Prostate gland (tissue), 2 donors: Measurements from ENCODE around the gene TNK2. TPM values are rescaled to one million over a fixed set of nuclear protein-coding genes. Genes with fewer than 3 reads are reported as not detected.
"Not testable (repeated sequence)": the region's sequence is repeated elsewhere in the genome, so short reads cannot be mapped to it uniquely, and the experiment has no call there.

Source experiments
- DNase-seq: peaks from one replicate; pipeline ENCODE4 v3.0.0-alpha.2; 2019; ENCODE audit warnings: low spot score
- H3K27ac ChIP-seq, 2 donors: fragments of 200-600 bp; sonication (generic); 2 replicates each; pipeline ENCODE4 v1.5.1; 2017 to 2019
- H3K27me3 ChIP-seq: fragments of 200-600 bp; sonication (generic); replicated peaks from 2 replicates; pipeline ENCODE4 v1.5.1; 2019; ENCODE audit not compliant: insufficient read depth
- H3K36me3 ChIP-seq, 2 donors: fragments of 200-600 bp; sonication (generic); 1 replicate in 1 of 2; 2 replicates in 1 of 2; pipeline versions ENCODE4 v1.5.1 to v1.8.1; 2017 to 2019
- H3K4me1 ChIP-seq: fragments of 200-600 bp; sonication (generic); replicated peaks from 2 replicates; pipeline ENCODE4 v1.5.1; 2019
- H3K4me3 ChIP-seq, 2 donors: fragments of 200-600 bp; sonication (generic); 2 replicates each; pipeline ENCODE4 v1.5.1; 2017 to 2019
- H3K9me3 ChIP-seq: fragments of 200-600 bp; sonication (generic); 2 replicates; pipeline ENCODE4 v1.5.1; 2017
- POLR2A ChIP-seq: fragments of 450-650 bp; IDR thresholded peaks from one replicate; pipeline ENCODE4 v1.6.1; 2016; ENCODE audit warnings: antibody characterized with exemption, mild to moderate bottlenecking
- POLR2AphosphoS5 ChIP-seq: sonication (generic); formaldehyde crosslinking; IDR thresholded peaks from one replicate; pipeline ENCODE4 v1.6.1; 2017; ENCODE audit warnings: antibody characterized with exemption
- WGBS: methylation state at CpG from one replicate; pipeline ENCODE4 v1.1.5; 2018; 5-methylcytosine and 5-hydroxymethylcytosine counted together
- intact Hi-C: fragments of 100-400 bp; cut with DNase I; formaldehyde crosslinking; loops from one replicate; pipeline ENCODE4 v1.14.2; 2022
- total RNA-seq, 2 donors: library from RNA; depleted of rRNA; stranded (reverse); fragments of >200 nt; gene quantifications; one replicate each; pipeline ENCODE4 v1.1.0, GENCODE V29; 2016
- TF ChIP-seq, protein P1 (sequence below), 4 experiments: fragments of 200-600 bp in 2 of 4; fragments of 450-650 bp in 2 of 4; sonication (generic) in 2 of 4; IDR thresholded peaks; 1 replicate in 3 of 4; 2 replicates in 1 of 4; pipeline ENCODE4 v1.5.1; 2016 to 2019; ENCODE audit warnings: antibody characterized with exemption in 4 of 4, mild to moderate bottlenecking in 2 of 4, moderate library complexity in 2 of 4

The TNK2 gene
- total RNA-seq, 2 donors from 2014 or later: 34.9 to 100 TPM

GRCh38 chr3:195867631-195868335 lies 40.6 kb downstream of the TNK2 start:
- H3K4me3 ChIP-seq: no peak overlapping the region
- H3K27me3 ChIP-seq: no peaks in the 10 kb centered on the region
- H3K9me3 ChIP-seq: no peaks in the 10 kb centered on the region
- TF ChIP-seq POLR2A (no peak), POLR2AphosphoS5 (no peak)
- TF ChIP-seq, protein P1, sequence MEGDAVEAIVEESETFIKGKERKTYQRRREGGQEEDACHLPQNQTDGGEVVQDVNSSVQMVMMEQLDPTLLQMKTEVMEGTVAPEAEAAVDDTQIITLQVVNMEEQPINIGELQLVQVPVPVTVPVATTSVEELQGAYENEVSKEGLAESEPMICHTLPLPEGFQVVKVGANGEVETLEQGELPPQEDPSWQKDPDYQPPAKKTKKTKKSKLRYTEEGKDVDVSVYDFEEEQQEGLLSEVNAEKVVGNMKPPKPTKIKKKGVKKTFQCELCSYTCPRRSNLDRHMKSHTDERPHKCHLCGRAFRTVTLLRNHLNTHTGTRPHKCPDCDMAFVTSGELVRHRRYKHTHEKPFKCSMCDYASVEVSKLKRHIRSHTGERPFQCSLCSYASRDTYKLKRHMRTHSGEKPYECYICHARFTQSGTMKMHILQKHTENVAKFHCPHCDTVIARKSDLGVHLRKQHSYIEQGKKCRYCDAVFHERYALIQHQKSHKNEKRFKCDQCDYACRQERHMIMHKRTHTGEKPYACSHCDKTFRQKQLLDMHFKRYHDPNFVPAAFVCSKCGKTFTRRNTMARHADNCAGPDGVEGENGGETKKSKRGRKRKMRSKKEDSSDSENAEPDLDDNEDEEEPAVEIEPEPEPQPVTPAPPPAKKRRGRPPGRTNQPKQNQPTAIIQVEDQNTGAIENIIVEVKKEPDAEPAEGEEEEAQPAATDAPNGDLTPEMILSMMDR (IDR thresholded peaks at IDR 0.05): no peak
- WGBS: 87% methylated on average over 34 of the region's 40 CpGs
- peaks cover 0 to 9% of the 10 kb centered on the region in 2 donors for H3K36me3 ChIP-seq
- intact Hi-C loops: no loop called here
- no peak for DNase-seq
- H3K4me1 ChIP-seq: no peaks in the 10 kb centered on the region
- H3K27ac ChIP-seq: no peak overlapping the region

GRCh38 chr3:195866686-195867511 lies 41.5 kb downstream of the TNK2 start:
- Histone ChIP-seq H3K4me3 (no peak overlapping the region), H3K27ac (no peak overlapping the region), H3K27me3 (no peaks in the 10 kb centered on the region), H3K36me3 (peaks cover 0 to 9% of the 10 kb centered on the region in 2 donors), H3K4me1 (no peaks in the 10 kb centered on the region), H3K9me3 (no peaks in the 10 kb centered on the region)
- no peak for TF ChIP-seq POLR2A
- TF ChIP-seq POLR2AphosphoS5: no peak
- TF ChIP-seq, protein P1 (IDR thresholded peaks at IDR 0.05): no peak
- no peak for DNase-seq
- intact Hi-C loops: no loop called here
- WGBS: 92% methylated on average over 29 of the region's 30 CpGs

- intact Hi-C loops: no loop called here
- Histone ChIP-seq H3K9me3 (no peaks in the 10 kb centered on the region), H3K36me3 (peaks cover 0 to 9% of the 10 kb centered on the region in 2 donors), H3K4me1 (no peaks in the 10 kb centered on the region), H3K4me3 (no peak overlapping the region), H3K27me3 (no peaks in the 10 kb centered on the region), H3K27ac (no peak overlapping the region)
- TF ChIP-seq POLR2AphosphoS5 (no peak), POLR2A (no peak)
- TF ChIP-seq, protein P1 (IDR thresholded peaks at IDR 0.05): no peak
- WGBS: 89% methylated on average over 15 of the region's 15 CpGs
- DNase-seq: no peak
Measured at GRCh38 chr3:195865752-195866151, 42.6 kb downstream of the TNK2 start.

DNA sequence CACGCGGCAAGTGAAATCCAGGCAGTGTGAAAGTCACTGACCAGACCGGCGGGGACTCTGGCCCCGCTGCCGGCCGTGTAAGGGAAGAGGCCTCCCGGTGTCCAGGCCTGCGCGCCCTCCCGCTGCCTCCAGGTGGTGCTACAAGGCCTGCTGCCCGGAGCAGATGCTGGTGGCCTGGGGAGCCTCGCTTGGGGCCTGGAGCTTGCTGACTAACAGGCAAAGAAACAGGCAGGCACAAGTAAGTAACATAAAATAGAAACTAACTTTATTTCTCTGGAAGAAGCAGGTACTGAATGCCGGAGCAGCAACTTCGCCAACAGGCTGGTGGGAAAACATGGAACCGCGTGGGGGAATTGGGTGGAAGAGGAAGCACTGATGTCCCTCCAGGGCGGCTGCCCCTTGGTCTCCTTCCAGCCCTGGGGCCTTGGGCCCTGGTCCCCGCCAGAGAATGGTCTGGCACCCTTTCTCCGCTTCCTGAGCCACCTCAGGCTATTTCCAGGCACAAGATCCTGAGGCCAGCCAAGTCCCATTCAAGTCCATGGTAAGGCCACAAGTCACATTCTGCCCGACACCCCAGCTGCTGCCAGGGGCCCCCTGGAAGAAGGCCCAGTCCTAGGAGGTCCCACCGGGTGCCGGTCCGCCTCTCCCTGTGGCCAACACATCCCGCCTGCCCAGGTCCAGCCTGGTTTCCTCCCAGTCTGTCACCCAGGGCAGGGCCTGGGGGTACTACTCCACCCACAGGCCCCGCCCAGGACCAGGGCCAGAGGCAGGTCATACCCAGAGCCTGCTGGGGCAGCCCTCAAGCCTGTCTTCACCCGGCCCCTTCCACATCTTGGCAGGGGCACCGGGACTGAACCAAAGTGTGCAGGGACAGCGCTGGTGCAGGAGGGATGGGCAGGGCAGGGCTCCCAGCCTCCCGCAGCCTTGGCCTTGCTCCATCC lies 45.0 kb downstream of the TNK2 start:
- TF ChIP-seq, protein P1 (IDR thresholded peaks at IDR 0.05): peak; percentile 60 to 93 (median 84)
- TF ChIP-seq POLR2A (no peak), POLR2AphosphoS5 (peak; percentile 56)
- 37% methylated on average over 30 of the region's 30 CpGs for WGBS
- peaks cover 2% of the 10 kb centered on the region for H3K4me1 ChIP-seq
- no peaks in the 10 kb centered on the region for H3K27me3 ChIP-seq
- no peaks in the 10 kb centered on the region for H3K9me3 ChIP-seq
- peak overlapping the region; percentile 16 to 48 for H3K27ac ChIP-seq
- H3K4me3 ChIP-seq: no peak overlapping the region
- peak; percentile 79 for DNase-seq
- H3K36me3 ChIP-seq: peaks cover 0 to 8% of the 10 kb centered on the region in 2 donors
- intact Hi-C loops: loop anchor here (1.0 to 5.0 kb wide), 2 partner anchors 31 to 49 kb away; no protein-coding TSS in a partner anchor

DNA sequence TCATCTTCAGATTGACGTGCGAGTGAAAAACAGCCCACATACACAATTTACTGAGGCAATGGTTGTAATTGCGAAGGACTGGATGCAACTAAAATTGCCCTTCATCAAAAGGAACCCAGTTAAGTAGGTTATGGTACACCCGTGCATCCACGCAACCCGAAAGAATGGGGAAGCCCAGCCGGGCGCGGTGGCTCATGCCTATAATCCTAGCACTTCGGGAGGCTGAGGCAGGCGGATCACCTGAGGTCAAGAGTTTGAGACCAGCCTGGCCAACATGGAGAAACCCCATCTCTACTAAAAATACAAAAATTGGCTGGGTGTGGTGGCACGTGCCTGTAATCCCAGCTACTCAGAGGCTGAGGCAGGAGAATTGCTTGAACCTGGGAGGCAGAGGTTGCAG lies 46.0 kb downstream of the TNK2 start:
- 90% methylated on average over 12 of the region's 12 CpGs for WGBS
- H3K9me3 ChIP-seq, H3K4me1 ChIP-seq, H3K36me3 ChIP-seq, H3K27me3 ChIP-seq, DNase-seq, H3K4me3 ChIP-seq, H3K27ac ChIP-seq: not testable (repeated sequence)
- intact Hi-C loops: loop anchor here (5.0 kb wide), 1 partner anchor 50 kb away; no protein-coding TSS in a partner anchor
